Vagina (tissue), 2 donors: ENCODE data around the gene FSTL1.

Source experiments
- POLR2A ChIP-seq, 2 donors: fragments of 450-650 bp; IDR thresholded peaks; one replicate each; pipeline ENCODE4 v1.6.1; 2017; ENCODE audit warnings: antibody characterized with exemption in 2 of 2, mild to moderate bottlenecking in 2 of 2, moderate library complexity in 2 of 2
- POLR2AphosphoS5 ChIP-seq, 2 donors: sonication (generic); formaldehyde crosslinking; IDR thresholded peaks; one replicate each; pipeline ENCODE4 v1.9.0; 2017; ENCODE audit warnings: antibody characterized with exemption in 2 of 2, mild to moderate bottlenecking in 2 of 2, low read depth in 1 of 2; ENCODE audit not compliant: insufficient read depth in 1 of 2
- TF ChIP-seq, protein P1 (sequence below), 3 experiments: fragments of 450-650 bp in 2 of 3; fragments of 200-600 bp in 1 of 3; sonication (generic) in 1 of 3; IDR thresholded peaks; one replicate each; pipeline ENCODE4 v1.5.1; 2017 to 2019; ENCODE audit warnings: antibody characterized with exemption in 3 of 3, mild to moderate bottlenecking in 2 of 3, moderate library complexity in 2 of 3

DNA sequence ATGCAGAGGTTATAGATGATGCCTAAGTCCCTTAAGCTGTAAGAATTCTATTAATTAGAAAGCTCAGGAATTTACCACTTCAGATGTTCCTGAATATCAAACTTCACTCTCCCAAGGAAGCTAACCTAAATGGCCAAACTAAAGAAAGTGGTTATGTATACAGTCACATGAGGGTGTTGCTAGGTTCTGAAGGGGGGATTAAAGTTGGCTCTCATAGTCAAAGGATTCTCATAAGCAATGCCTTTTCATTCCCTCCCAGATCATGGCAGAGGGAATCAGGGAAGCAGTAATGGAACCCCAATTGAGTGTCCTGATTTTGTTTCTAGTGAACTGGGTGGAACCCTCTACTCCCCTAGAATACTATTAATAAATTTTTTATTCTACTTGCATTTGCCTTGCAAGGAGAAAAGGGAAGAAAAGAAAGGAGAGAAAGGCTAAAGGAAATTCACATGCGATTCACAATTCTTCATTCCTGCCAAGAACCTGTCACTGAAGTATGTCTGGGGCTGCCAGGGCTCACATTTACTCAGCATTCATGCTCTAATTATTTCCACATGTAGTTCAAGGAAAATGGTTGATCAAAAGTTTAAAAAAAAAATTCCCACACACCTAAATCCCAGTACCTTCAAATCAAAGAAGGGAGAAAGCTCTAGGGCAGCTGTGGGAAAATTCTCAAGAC lies 25.1 kb downstream of the FSTL1 start:
- TF ChIP-seq, protein P1, sequence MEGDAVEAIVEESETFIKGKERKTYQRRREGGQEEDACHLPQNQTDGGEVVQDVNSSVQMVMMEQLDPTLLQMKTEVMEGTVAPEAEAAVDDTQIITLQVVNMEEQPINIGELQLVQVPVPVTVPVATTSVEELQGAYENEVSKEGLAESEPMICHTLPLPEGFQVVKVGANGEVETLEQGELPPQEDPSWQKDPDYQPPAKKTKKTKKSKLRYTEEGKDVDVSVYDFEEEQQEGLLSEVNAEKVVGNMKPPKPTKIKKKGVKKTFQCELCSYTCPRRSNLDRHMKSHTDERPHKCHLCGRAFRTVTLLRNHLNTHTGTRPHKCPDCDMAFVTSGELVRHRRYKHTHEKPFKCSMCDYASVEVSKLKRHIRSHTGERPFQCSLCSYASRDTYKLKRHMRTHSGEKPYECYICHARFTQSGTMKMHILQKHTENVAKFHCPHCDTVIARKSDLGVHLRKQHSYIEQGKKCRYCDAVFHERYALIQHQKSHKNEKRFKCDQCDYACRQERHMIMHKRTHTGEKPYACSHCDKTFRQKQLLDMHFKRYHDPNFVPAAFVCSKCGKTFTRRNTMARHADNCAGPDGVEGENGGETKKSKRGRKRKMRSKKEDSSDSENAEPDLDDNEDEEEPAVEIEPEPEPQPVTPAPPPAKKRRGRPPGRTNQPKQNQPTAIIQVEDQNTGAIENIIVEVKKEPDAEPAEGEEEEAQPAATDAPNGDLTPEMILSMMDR (IDR thresholded peaks at IDR 0.05): no peak
- TF ChIP-seq POLR2AphosphoS5 (IDR thresholded peaks at IDR 0.05; ENCODE audit: insufficient read depth in 1 of 2, low read depth in 1 of 2) (peak in 1 of 2 donors; percentile 67), POLR2A (IDR thresholded peaks at IDR 0.05) (no peak)
